HFFc6 (cell line): ENCODE results near the gene LONP2. TPM values are rescaled to one million over a fixed set of nuclear protein-coding genes. Genes with fewer than 3 reads are reported as not detected.

ENCODE experiments used
- DNase-seq: peaks from one replicate; pipeline ENCODE4 v3.0.0-alpha.2; 2018
- H3K27ac Mint-ChIP-seq: 2 replicates; pipeline ENCODE4 v1.8.0; 2020; ENCODE audit warnings: mild to moderate bottlenecking, mixed read lengths
- H3K27me3 Mint-ChIP-seq: 2 replicates; pipeline ENCODE4 v1.8.0; 2021; ENCODE audit warnings: mild to moderate bottlenecking, moderate library complexity, mixed read lengths; ENCODE audit not compliant: insufficient read depth
- H3K36me3 Mint-ChIP-seq: 2 replicates; pipeline ENCODE4 v1.8.0; 2021; ENCODE audit warnings: low read depth, mixed read lengths
- H3K4me1 Mint-ChIP-seq: 2 replicates; pipeline ENCODE4 v1.8.0; 2020; ENCODE audit warnings: low read depth, mixed read lengths
- H3K4me3 Mint-ChIP-seq: 2 replicates; pipeline ENCODE4 v1.8.0; 2020; ENCODE audit warnings: mild to moderate bottlenecking, moderate library complexity, mixed read lengths
- H3K9me3 Mint-ChIP-seq: 2 replicates; pipeline ENCODE4 v1.8.0; 2020; ENCODE audit warnings: mild to moderate bottlenecking, mixed read lengths
- CTCF ChIP-seq: fragments of 200-600 bp; sonication (generic); IDR thresholded peaks from 2 replicates; pipeline ENCODE4 v1.5.0; 2021; ENCODE audit warnings: antibody characterized with exemption, mild to moderate bottlenecking
- total RNA-seq, 6 experiments: library from RNA; stranded (reverse); fragmentation: NEBNext Ultra II Directional; extraction: Animal tissue kit (Norgen Biotek cat#: 25700); gene quantifications; 2 replicates in 1 of 6; 3 replicates in 5 of 6; pipeline ENCODE4 v1.2.3, GENCODE V29; 2021

LONP2 gene
- total RNA-seq, 6 experiments from 2014 or later: 64.3 to 80.1 (median 72.8) TPM

GRCh38 chr16:48365025-48365600, 121.0 kb downstream of the LONP2 start:
- TF ChIP-seq CTCF: no peak
- H3K9me3 Mint-ChIP-seq: no peaks in the 10 kb centered on the region
- DNase-seq: no peak
- H3K27me3 Mint-ChIP-seq: peaks cover 2% of the 10 kb centered on the region; the same call in 1 of the 2 replicates
- peaks cover 44% of the 10 kb centered on the region for H3K4me1 Mint-ChIP-seq
- peaks cover 4% of the 10 kb centered on the region; the same call in 1 of the 2 replicates for H3K36me3 Mint-ChIP-seq
- peak overlapping the region; percentile 86 for H3K27ac Mint-ChIP-seq
- peak overlapping the region; percentile 91 for H3K4me3 Mint-ChIP-seq

- TF ChIP-seq CTCF: peak; percentile 34; the same call in 1 of the 2 replicates
- Mint-ChIP-seq H3K36me3 (peaks cover 4% of the 10 kb centered on the region; the same call in 1 of the 2 replicates), H3K9me3 (no peaks in the 10 kb centered on the region), H3K27me3 (peaks cover 2% of the 10 kb centered on the region; the same call in 1 of the 2 replicates), H3K4me1 (peaks cover 48% of the 10 kb centered on the region), H3K27ac (peak overlapping the region; percentile 98), H3K4me3 (peak overlapping the region; percentile 91)
- peak; percentile 80 for DNase-seq
These were observed 121.6 kb downstream of the LONP2 start for GRCh38 chr16:48365601-48366164.

GRCh38 chr16:48366165-48367093, 122.3 kb downstream of the LONP2 start:
- no peak for TF ChIP-seq CTCF
- H3K36me3 Mint-ChIP-seq: peaks cover 4% of the 10 kb centered on the region; the same call in 1 of the 2 replicates
- peaks cover 52% of the 10 kb centered on the region for H3K4me1 Mint-ChIP-seq
- H3K27ac Mint-ChIP-seq: peak overlapping the region; percentile 98
- H3K27me3 Mint-ChIP-seq: peaks cover 2% of the 10 kb centered on the region; the same call in 1 of the 2 replicates
- no peaks in the 10 kb centered on the region for H3K9me3 Mint-ChIP-seq
- H3K4me3 Mint-ChIP-seq: peak overlapping the region; percentile 91
- peak; percentile 74 for DNase-seq

GRCh38 chr16:48367441-48368049, 123.4 kb downstream of the LONP2 start:
- Mint-ChIP-seq H3K27ac (peak overlapping the region; percentile 98), H3K9me3 (no peaks in the 10 kb centered on the region), H3K4me3 (peak overlapping the region; percentile 91), H3K4me1 (peaks cover 58% of the 10 kb centered on the region), H3K36me3 (no peaks in the 10 kb centered on the region), H3K27me3 (no peaks in the 10 kb centered on the region; the same call in 1 of the 2 replicates)
- DNase-seq: no peak
- TF ChIP-seq CTCF: no peak

- Mint-ChIP-seq H3K27ac (no peak overlapping the region; the same call in 1 of the 2 replicates), H3K9me3 (no peaks in the 10 kb centered on the region), H3K4me1 (peaks cover 53% of the 10 kb centered on the region), H3K36me3 (no peaks in the 10 kb centered on the region), H3K27me3 (no peaks in the 10 kb centered on the region; the same call in 1 of the 2 replicates), H3K4me3 (no peak overlapping the region)
- TF ChIP-seq CTCF: no peak
- no peak for DNase-seq
These were observed 125.7 kb downstream of the LONP2 start for GRCh38 chr16:48369765-48370164.
